Peyer's patch (tissue), 4 donors: ENCODE measurements around the gene CDADC1. TPM values are rescaled to one million over a fixed set of nuclear protein-coding genes. Genes with fewer than 3 reads are reported as not detected.

Source experiments
- DNase-seq, 3 donors: peaks; one replicate each; pipeline ENCODE4 v3.0.0-alpha.2; 2017 to 2019
- H3K27ac ChIP-seq, 4 donors: fragments of 200-600 bp; sonication (generic); one replicate each; pipeline ENCODE4 v1.5.1; 2016 to 2019
- H3K27me3 ChIP-seq, 2 donors: fragments of 200-600 bp; sonication (generic); one replicate each; pipeline ENCODE4 v1.5.1; 2019
- H3K36me3 ChIP-seq, 3 donors: fragments of 200-600 bp; sonication (generic); one replicate each; pipeline ENCODE4 v1.5.1; 2016 to 2019
- H3K4me1 ChIP-seq, 4 donors: fragments of 200-600 bp; sonication (generic); one replicate each; pipeline ENCODE4 v1.5.1; 2016 to 2019
- H3K4me3 ChIP-seq, 4 donors: fragments of 200-600 bp; sonication (generic); 1 replicate in 3 of 4; 2 replicates in 1 of 4; pipeline ENCODE4 v1.5.1; 2016 to 2019; ENCODE audit warnings: mild to moderate bottlenecking in 1 of 4
- H3K9me3 ChIP-seq, 4 donors: fragments of 200-600 bp; sonication (generic); one replicate each; pipeline ENCODE4 v1.5.1; 2016 to 2019; ENCODE audit warnings: mild to moderate bottlenecking in 1 of 4
- CTCF ChIP-seq, 6 experiments: fragments of 450-650 bp in 4 of 6; fragments of 200-600 bp in 2 of 6; sonication (generic) in 1 of 6; IDR thresholded peaks; one replicate each; pipeline ENCODE4 v1.5.1; 2017 to 2019; ENCODE audit warnings: antibody characterized with exemption in 6 of 6, mild to moderate bottlenecking in 3 of 6, moderate library complexity in 1 of 6
- POLR2A ChIP-seq, 2 donors: fragments of 450-650 bp; IDR thresholded peaks; one replicate each; pipeline ENCODE4 v1.5.1; 2017; ENCODE audit warnings: antibody characterized with exemption in 2 of 2, mild to moderate bottlenecking in 2 of 2, moderate library complexity in 2 of 2
- total RNA-seq, 4 donors: library from RNA; depleted of rRNA; stranded (reverse); fragments of >200 nt; gene quantifications; one replicate each; pipeline ENCODE4 v1.1.0, GENCODE V29; 2016

The CDADC1 gene
- total RNA-seq, 4 donors from 2014 or later: 4.7 to 9.2 (median 7.1) TPM

GRCh38 chr13:49240017-49240416 is 7.7 kb upstream of the CDADC1 start:
- no peaks in the 10 kb centered on the region for H3K9me3 ChIP-seq
- DNase-seq: peak in 1 of 3 donors; percentile 62
- no peaks in the 10 kb centered on the region for H3K27me3 ChIP-seq
- H3K27ac ChIP-seq: no peak overlapping the region
- H3K36me3 ChIP-seq: no peaks in the 10 kb centered on the region
- no peak overlapping the region for H3K4me3 ChIP-seq
- no peaks in the 10 kb centered on the region for H3K4me1 ChIP-seq
- TF ChIP-seq POLR2A (IDR thresholded peaks at IDR 0.05): no peak
- TF ChIP-seq CTCF (IDR thresholded peaks at IDR 0.05): peak in 4 of 6 experiments; percentile 45 to 63 (median 59)

GRCh38 chr13:49241296-49241695 is 6.4 kb upstream of the CDADC1 start:
- H3K4me3 ChIP-seq: no peak overlapping the region
- DNase-seq: no peak
- no peaks in the 10 kb centered on the region for H3K36me3 ChIP-seq
- no peaks in the 10 kb centered on the region for H3K9me3 ChIP-seq
- TF ChIP-seq POLR2A (IDR thresholded peaks at IDR 0.05) (no peak), CTCF (IDR thresholded peaks at IDR 0.05) (no peak)
- no peaks in the 10 kb centered on the region for H3K27me3 ChIP-seq
- H3K27ac ChIP-seq: no peak overlapping the region
- no peaks in the 10 kb centered on the region for H3K4me1 ChIP-seq

GRCh38 chr13:49245101-49245500 is 2.6 kb upstream of the CDADC1 start:
- no peak for TF ChIP-seq POLR2A (IDR thresholded peaks at IDR 0.05)
- TF ChIP-seq CTCF (IDR thresholded peaks at IDR 0.05): no peak
- H3K4me3 ChIP-seq: no peak overlapping the region
- H3K36me3 ChIP-seq: no peaks in the 10 kb centered on the region
- DNase-seq: no peak
- no peak overlapping the region for H3K27ac ChIP-seq
- peaks cover 0 to 15% (median 2%) of the 10 kb centered on the region in 4 donors for H3K4me1 ChIP-seq
- H3K9me3 ChIP-seq: no peaks in the 10 kb centered on the region
- no peaks in the 10 kb centered on the region for H3K27me3 ChIP-seq

GRCh38 chr13:49246850-49247642 is 679 bp upstream of the CDADC1 start:
- Histone ChIP-seq H3K4me1 (peaks cover 0 to 15% (median 2%) of the 10 kb centered on the region in 4 donors), H3K27me3 (no peaks in the 10 kb centered on the region), H3K27ac (peak overlapping the region; percentile 74 to 88 (median 86)), H3K9me3 (no peaks in the 10 kb centered on the region), H3K36me3 (no peaks in the 10 kb centered on the region), H3K4me3 (peak overlapping the region; percentile 65 to 87 (median 75))
- TF ChIP-seq CTCF (IDR thresholded peaks at IDR 0.05): no peak
- no peak for TF ChIP-seq POLR2A (IDR thresholded peaks at IDR 0.05)
- DNase-seq: no peak

- TF ChIP-seq POLR2A (IDR thresholded peaks at IDR 0.05) (no peak), CTCF (IDR thresholded peaks at IDR 0.05) (no peak)
- peaks cover 0 to 15% (median 2%) of the 10 kb centered on the region in 4 donors for H3K4me1 ChIP-seq
- DNase-seq: no peak
- H3K27ac ChIP-seq: peak overlapping the region; percentile 74 to 88 (median 86)
- H3K4me3 ChIP-seq: peak overlapping the region; percentile 65 to 87 (median 75)
- no peaks in the 10 kb centered on the region for H3K36me3 ChIP-seq
- H3K27me3 ChIP-seq: no peaks in the 10 kb centered on the region
- no peaks in the 10 kb centered on the region for H3K9me3 ChIP-seq
Measured at GRCh38 chr13:49248622-49249002, 887 bp downstream of the CDADC1 start.
